Upper lobe of right lung (tissue), 1 donor: Measurements from ENCODE around the gene RHOT2. TPM values are rescaled to one million over a fixed set of nuclear protein-coding genes. Genes with fewer than 3 reads are reported as not detected.

Experiments
- ATAC-seq: fragments of 200-7000 bp; cut with Tn5 transposase; one replicate; pipeline ENCODE4 v1.9.1; 2020; ENCODE audit warnings: mild to moderate bottlenecking, moderate library complexity
- DNase-seq: peaks from one replicate; pipeline ENCODE4 v3.0.0-alpha.2; 2020
- H3K27ac ChIP-seq: fragments of 200-600 bp; one replicate; pipeline ENCODE4 v1.8.0; 2022
- H3K27me3 ChIP-seq: fragments of 200-600 bp; one replicate; pipeline ENCODE4 v1.8.0; 2022; ENCODE audit warnings: mild to moderate bottlenecking
- H3K36me3 ChIP-seq: fragments of 200-600 bp; one replicate; pipeline ENCODE4 v1.8.0; 2022
- H3K4me1 ChIP-seq: fragments of 200-600 bp; one replicate; pipeline ENCODE4 v1.8.0; 2022
- H3K4me3 ChIP-seq: fragments of 200-600 bp; one replicate; pipeline ENCODE4 v1.8.0; 2022; ENCODE audit warnings: mild to moderate bottlenecking
- H3K9me3 ChIP-seq: fragments of 200-600 bp; one replicate; pipeline ENCODE4 v1.8.0; 2022
- intact Hi-C: fragments of 100-400 bp; cut with DNase I; formaldehyde crosslinking; loops from one replicate; pipeline ENCODE4 v1.11.0; 2022
- total RNA-seq: library from RNA; stranded (reverse); fragmentation: NEBNext Ultra II Directional; extraction: Animal tissue kit (Norgen Biotek cat#: 25700); gene quantifications from one replicate; pipeline ENCODE4 v1.2.1, GENCODE V29; 2021
- TF ChIP-seq, protein P1 (sequence below): fragments of 200-600 bp; IDR thresholded peaks from one replicate; pipeline ENCODE4 v1.8.0; 2022; ENCODE audit warnings: antibody characterized with exemption
- donor health status: DM: no; HTN: yes; CAD: no; lungs with severe emphysema.

The RHOT2 gene
- total RNA-seq, 1 donor from 2014 or later: 92.5 TPM

DNA sequence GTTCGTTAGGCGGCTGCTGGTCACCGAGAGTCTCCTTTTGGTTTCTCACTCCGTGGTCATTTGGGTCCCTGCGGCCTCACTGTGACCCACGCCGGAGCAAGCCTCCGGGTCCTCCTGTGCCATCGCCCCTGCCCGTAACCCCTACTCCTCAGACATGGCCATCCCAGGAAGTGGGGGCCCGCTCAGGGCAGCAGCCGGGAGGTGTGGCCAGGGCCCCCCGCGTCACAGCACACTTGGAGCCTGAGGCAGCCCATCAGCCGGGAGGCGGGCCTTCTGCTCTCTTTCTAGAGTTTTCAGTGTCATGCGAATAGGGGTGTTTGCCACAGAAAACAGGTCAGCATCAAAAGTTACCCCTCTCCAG lies 45.0 kb upstream of the RHOT2 start:
- DNase-seq (no peak), ATAC-seq (no peak)
- H3K27ac ChIP-seq: no peak overlapping the region
- H3K4me1 ChIP-seq: peaks cover 13% of the 10 kb centered on the region
- H3K4me3 ChIP-seq: no peak overlapping the region
- intact Hi-C loops: no loop called here
- no peaks in the 10 kb centered on the region for H3K27me3 ChIP-seq
- no peaks in the 10 kb centered on the region for H3K9me3 ChIP-seq
- TF ChIP-seq, protein P1, sequence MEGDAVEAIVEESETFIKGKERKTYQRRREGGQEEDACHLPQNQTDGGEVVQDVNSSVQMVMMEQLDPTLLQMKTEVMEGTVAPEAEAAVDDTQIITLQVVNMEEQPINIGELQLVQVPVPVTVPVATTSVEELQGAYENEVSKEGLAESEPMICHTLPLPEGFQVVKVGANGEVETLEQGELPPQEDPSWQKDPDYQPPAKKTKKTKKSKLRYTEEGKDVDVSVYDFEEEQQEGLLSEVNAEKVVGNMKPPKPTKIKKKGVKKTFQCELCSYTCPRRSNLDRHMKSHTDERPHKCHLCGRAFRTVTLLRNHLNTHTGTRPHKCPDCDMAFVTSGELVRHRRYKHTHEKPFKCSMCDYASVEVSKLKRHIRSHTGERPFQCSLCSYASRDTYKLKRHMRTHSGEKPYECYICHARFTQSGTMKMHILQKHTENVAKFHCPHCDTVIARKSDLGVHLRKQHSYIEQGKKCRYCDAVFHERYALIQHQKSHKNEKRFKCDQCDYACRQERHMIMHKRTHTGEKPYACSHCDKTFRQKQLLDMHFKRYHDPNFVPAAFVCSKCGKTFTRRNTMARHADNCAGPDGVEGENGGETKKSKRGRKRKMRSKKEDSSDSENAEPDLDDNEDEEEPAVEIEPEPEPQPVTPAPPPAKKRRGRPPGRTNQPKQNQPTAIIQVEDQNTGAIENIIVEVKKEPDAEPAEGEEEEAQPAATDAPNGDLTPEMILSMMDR: no peak
- peaks cover 11% of the 10 kb centered on the region for H3K36me3 ChIP-seq

DNA sequence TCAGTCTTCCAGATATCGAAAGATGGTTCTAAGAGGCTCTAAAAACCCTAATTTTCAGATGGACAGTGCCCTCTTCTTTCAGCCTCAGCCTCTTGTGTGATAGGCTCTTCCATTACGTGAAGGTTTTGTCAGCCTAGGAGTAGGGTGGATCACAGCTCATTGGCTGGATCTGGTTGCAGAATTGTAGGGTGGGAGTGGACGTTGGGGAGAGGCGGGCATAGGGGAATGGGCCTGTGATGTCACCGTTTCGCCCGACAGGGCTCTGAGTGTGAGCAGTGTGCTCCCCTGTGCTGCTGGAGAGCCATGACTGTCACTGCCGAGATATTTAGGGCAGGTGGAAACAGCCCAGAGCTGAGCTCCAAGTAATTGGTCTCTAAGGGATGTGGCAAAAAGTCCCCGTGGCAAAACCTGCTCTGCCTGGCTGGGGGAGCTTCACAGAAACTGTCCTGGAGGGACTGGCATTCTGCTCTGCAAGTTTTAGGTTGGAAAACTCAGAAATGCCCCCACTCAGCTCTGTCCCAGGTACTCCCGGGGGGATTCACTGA lies 43.3 kb upstream of the RHOT2 start:
- ATAC-seq (no peak), DNase-seq (no peak)
- H3K4me3 ChIP-seq: no peak overlapping the region
- intact Hi-C loops: no loop called here
- peaks cover 13% of the 10 kb centered on the region for H3K4me1 ChIP-seq
- TF ChIP-seq, protein P1: no peak
- no peaks in the 10 kb centered on the region for H3K9me3 ChIP-seq
- H3K36me3 ChIP-seq: peaks cover 20% of the 10 kb centered on the region
- no peak overlapping the region for H3K27ac ChIP-seq
- H3K27me3 ChIP-seq: no peaks in the 10 kb centered on the region

DNA sequence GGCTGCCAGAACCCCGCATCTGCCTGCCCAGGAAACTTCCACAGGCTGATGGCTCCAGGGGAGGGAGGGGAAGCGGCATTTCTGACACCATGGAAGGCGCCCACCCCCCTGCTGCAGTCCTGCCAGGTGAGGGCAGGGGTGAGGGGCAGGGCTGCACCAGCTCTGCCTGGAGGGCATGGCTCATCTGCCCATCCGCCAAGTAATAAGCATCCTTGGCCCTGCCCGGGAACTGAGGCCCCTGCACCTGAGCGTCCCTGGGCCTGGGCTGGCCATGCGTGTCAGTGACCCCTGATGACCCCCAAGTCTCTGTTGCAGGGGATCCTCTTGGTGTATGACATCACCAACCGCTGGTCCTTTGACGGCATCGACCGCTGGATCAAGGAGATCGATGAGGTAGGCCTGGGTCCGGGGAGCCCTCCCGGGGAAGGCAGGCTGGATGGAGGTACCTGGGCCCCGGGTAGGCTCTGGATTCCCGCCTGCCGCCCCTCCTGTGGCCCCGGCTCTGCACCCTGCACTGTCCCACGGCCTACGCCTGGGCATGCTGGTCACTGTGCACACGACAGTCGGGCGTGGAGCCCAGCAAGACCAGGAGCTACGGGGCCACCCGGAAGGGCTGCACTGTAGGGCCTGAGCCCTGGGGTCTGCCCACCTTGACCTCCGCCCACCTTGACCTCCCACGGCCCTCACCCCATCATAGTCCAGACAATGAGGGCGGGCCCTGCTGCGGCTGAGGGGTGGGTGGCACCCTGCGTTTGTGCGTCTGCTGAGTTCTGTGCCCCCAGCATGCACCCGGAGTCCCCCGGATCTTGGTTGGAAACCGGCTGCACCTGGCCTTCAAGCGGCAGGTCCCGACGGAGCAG lies 42.6 kb upstream of the RHOT2 start:
- TF ChIP-seq, protein P1: no peak
- Histone ChIP-seq H3K4me1 (peaks cover 19% of the 10 kb centered on the region), H3K27ac (no peak overlapping the region), H3K27me3 (no peaks in the 10 kb centered on the region), H3K4me3 (no peak overlapping the region), H3K9me3 (no peaks in the 10 kb centered on the region), H3K36me3 (peaks cover 20% of the 10 kb centered on the region)
- DNase-seq (no peak), ATAC-seq (no peak)
- intact Hi-C loops: no loop called here

DNA sequence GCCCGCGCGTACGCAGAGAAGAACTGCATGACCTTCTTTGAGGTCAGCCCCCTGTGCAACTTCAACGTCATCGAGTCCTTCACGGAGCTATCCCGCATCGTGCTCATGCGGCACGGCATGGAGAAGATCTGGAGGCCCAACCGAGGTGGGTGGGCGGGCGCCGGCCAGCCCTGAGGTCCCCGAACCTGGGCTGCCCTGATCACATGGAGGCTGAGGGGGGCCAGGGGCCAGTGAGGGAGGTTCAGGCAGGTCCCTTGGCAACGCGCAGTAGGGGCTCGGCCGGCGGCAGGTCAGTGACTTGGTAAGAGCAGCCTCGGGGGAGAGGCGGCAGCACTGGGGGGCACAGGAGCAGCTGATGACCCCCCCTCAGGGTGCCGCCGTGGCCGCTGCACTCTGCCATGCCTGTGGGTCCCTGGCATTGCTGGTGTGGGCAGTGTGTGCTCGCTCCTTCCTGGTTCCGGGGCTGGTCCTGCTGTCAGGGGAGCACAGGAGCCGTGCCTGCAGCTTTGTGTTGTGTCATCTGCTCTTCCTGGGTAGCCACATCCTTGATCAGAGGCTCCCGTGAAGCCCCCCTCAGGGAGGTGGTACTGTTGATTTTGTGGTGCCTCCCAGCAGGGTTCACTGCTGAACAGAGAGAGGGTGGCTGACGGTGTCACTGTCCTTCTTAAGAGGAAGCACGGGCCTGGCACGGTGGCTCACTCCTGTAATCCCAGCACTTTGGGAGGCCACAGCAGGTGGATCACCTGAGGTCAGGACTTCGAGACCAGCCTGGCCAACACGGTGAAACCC lies 41.8 kb upstream of the RHOT2 start:
- H3K4me1 ChIP-seq: peaks cover 27% of the 10 kb centered on the region
- no peaks in the 10 kb centered on the region for H3K27me3 ChIP-seq
- H3K27ac ChIP-seq: no peak overlapping the region
- no peaks in the 10 kb centered on the region for H3K9me3 ChIP-seq
- ATAC-seq (no peak), DNase-seq (no peak)
- H3K36me3 ChIP-seq: peaks cover 20% of the 10 kb centered on the region
- intact Hi-C loops: no loop called here
- no peak overlapping the region for H3K4me3 ChIP-seq
- TF ChIP-seq, protein P1: no peak

DNA sequence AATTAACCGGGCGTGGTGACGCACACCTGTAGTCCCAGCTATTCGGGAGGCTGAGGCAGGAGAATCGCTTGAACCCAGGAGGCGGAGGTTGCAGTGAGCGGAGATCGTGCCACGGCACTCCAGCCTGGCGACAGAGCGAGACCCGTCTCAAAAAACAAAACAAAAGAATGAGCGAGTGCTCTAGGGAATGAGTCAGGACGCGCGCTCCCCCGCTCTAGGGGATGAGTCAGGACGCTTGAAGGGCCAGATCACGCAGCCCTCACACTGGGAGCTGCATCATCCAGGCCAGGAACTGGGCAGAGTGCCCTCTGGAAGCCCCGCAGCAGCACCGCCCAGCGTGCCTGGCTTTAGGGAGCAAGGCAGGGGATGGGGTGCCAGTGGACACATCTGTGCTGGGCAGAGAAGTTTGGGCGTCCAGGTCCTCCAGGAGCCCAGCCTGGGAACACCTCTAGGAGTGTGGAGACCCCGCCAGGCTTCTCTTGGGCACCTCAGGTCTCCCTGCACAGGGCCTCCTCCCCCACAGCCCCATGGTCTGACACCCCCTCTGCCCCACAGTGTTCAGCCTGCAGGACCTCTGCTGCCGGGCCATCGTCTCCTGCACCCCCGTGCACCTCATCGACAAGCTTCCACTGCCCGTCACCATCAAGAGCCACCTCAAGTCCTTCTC lies 41.0 kb upstream of the RHOT2 start:
- no peak overlapping the region for H3K27ac ChIP-seq
- ATAC-seq: no peak
- TF ChIP-seq, protein P1: no peak
- peaks cover 20% of the 10 kb centered on the region for H3K36me3 ChIP-seq
- no peaks in the 10 kb centered on the region for H3K27me3 ChIP-seq
- no peaks in the 10 kb centered on the region for H3K9me3 ChIP-seq
- H3K4me1 ChIP-seq: peaks cover 22% of the 10 kb centered on the region
- no peak for DNase-seq
- H3K4me3 ChIP-seq: no peak overlapping the region
- intact Hi-C loops: no loop called here
